Hepatocyte (in vitro differentiated cells): ENCODE data around the gene CHAT. TPM values are rescaled to one million over a fixed set of nuclear protein-coding genes. Genes with fewer than 3 reads are reported as not detected.

Experiments
- DNase-seq: peaks from one replicate; pipeline ENCODE4 v3.0.0-alpha.2; 2016; ENCODE audit warnings: low spot score
- H2AFZ ChIP-seq: fragments of 200-600 bp; sonication (generic); 2 replicates; pipeline ENCODE4 v1.6.0; 2016; ENCODE audit warnings: antibody characterized with exemption, mild to moderate bottlenecking
- H3K27ac ChIP-seq: fragments of 200-600 bp; sonication (generic); 2 replicates; pipeline ENCODE4 v1.5.1; 2016; ENCODE audit warnings: mild to moderate bottlenecking
- H3K27me3 ChIP-seq: fragments of 200-600 bp; sonication (generic); 2 replicates; pipeline ENCODE4 v1.6.1; 2016
- H3K36me3 ChIP-seq: fragments of 200-600 bp; sonication (generic); replicated peaks from 2 replicates; pipeline ENCODE4 v1.5.1; 2016; ENCODE audit warnings: low read depth; ENCODE audit not compliant: insufficient read depth
- H3K4me1 ChIP-seq: fragments of 200-600 bp; sonication (generic); 2 replicates; pipeline ENCODE4 v1.5.1; 2016; ENCODE audit warnings: mild to moderate bottlenecking, moderate library complexity; ENCODE audit not compliant: insufficient read depth
- H3K4me2 ChIP-seq: fragments of 200-600 bp; sonication (generic); 2 replicates; pipeline ENCODE4 v1.6.0; 2016
- H3K4me3 ChIP-seq: fragments of 200-600 bp; sonication (generic); 2 replicates; pipeline ENCODE4 v1.5.1; 2016; ENCODE audit warnings: mild to moderate bottlenecking
- H3K79me2 ChIP-seq: fragments of 200-600 bp; sonication (generic); 2 replicates; pipeline ENCODE4 v1.6.0; 2017; ENCODE audit warnings: mild to moderate bottlenecking
- H3K9me2 ChIP-seq: fragments of 200-600 bp; sonication (generic); replicated peaks from 2 replicates; pipeline ENCODE4 v1.6.0; 2017; ENCODE audit warnings: mild to moderate bottlenecking; ENCODE audit not compliant: insufficient read depth
- H3K9me3 ChIP-seq: fragments of 200-600 bp; sonication (generic); 2 replicates; pipeline ENCODE4 v1.5.1; 2016; ENCODE audit warnings: low read depth, mild to moderate bottlenecking
- H4K20me1 ChIP-seq: fragments of 200-600 bp; sonication (generic); 2 replicates; pipeline ENCODE4 v1.6.0; 2016; ENCODE audit warnings: mild to moderate bottlenecking; ENCODE audit not compliant: insufficient read depth, poor library complexity, severe bottlenecking
- CTCF ChIP-seq: fragments of 200-600 bp; sonication (generic); IDR thresholded peaks from 2 replicates; pipeline ENCODE4 v1.5.1; 2016; ENCODE audit warnings: antibody characterized with exemption, mild to moderate bottlenecking; ENCODE audit not compliant: poor library complexity
- EZH2 ChIP-seq: fragments of 200-600 bp; sonication (generic); IDR thresholded peaks from 2 replicates; pipeline ENCODE4 v1.6.1; 2016; ENCODE audit warnings: antibody characterized with exemption, mild to moderate bottlenecking, borderline replicate concordance
- EZH2phosphoT487 ChIP-seq: fragments of 200-600 bp; sonication (generic); IDR thresholded peaks from one replicate; pipeline ENCODE4 v1.6.1; 2018; ENCODE audit warnings: antibody characterized with exemption, mild to moderate bottlenecking, low read depth, moderate library complexity; ENCODE audit not compliant: unreplicated experiment, severe bottlenecking
- WGBS: methylation state at CpG from one replicate; pipeline ENCODE4 v1.1.6; 2016; ENCODE audit warnings: low lambda C conversion rate; ENCODE audit errors: missing lambda C conversion rate; 5-methylcytosine and 5-hydroxymethylcytosine counted together
- polyA plus RNA-seq: library from polyadenylated mRNA; unstranded; fragments of >200 nt; fragmentation: Nextera tagmentation; extraction: Ambion mirVana; gene quantifications from 2 replicates; pipeline ENCODE4 v1.2.1, GENCODE V29; 2016
- total RNA-seq: library from RNA; depleted of rRNA; stranded (reverse); fragments of >200 nt; gene quantifications from 2 replicates; pipeline ENCODE4 v1.2.3, GENCODE V29; 2014

CHAT gene
- total and polyA plus RNA-seq, 2 experiments from 2014 or later: 0.27 TPM; not detected in 1

DNA sequence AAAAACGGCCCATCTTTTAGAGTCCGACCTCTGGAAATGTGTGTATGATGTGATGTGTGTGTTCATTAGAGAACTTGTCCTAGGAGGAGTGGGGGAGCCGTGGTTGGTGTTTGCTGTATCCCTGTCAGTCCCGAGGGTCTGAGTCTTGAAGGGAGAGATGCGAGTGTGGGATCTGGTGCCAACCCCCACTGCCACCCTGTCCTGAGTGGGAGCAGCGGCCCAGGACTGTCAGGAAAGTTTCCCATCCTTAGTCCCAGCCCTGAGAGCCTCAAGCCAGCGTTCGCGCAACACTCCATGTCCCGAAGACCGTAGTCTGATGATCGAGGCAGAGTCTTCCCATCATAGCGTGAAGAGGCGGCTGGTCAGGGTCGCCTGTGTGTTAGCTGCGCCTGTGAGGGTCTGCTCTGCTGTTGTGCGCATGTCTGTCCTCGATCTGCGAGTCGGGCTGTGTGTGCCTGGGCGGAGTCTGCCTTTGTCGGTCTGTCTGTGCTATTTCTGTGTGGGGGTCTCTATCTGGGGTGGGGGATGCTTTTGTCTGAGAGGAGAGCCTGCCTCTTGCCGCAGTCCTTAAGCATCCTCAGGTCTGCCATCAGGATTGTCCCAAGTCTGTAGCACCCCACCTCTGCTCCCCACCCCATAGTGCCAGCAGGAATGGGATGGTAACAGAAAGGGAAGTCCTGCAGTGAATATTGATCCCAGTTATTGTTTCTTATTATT is 514 bp upstream of the CHAT start:
- Histone ChIP-seq H3K4me2 (no peak overlapping the region), H3K4me1 (peaks cover 10% of the 10 kb centered on the region), H4K20me1 (no peaks in the 10 kb centered on the region), H3K27ac (no peak overlapping the region), H3K9me3 (no peaks in the 10 kb centered on the region), H3K9me2 (no peaks in the 10 kb centered on the region), H3K27me3 (peaks cover 99% of the 10 kb centered on the region), H3K4me3 (no peak overlapping the region), H3K36me3 (no peaks in the 10 kb centered on the region), H3K79me2 (no peaks in the 10 kb centered on the region), H2AFZ (no peak overlapping the region)
- WGBS: 22% methylated on average over 23 of the region's 23 CpGs
- DNase-seq: no peak
- TF ChIP-seq CTCF (no peak), EZH2 (no peak), EZH2phosphoT487 (peak; percentile 48)

GRCh38 chr10:49614242-49615198 is 683 bp downstream of the CHAT start:
- no peaks in the 10 kb centered on the region for H3K9me3 ChIP-seq
- no peaks in the 10 kb centered on the region for H3K9me2 ChIP-seq
- no peaks in the 10 kb centered on the region for H3K36me3 ChIP-seq
- no peaks in the 10 kb centered on the region for H4K20me1 ChIP-seq
- H3K27ac ChIP-seq: no peak overlapping the region
- 16% methylated on average over 27 of the region's 49 CpGs for WGBS
- peaks cover 99% of the 10 kb centered on the region for H3K27me3 ChIP-seq
- H2AFZ ChIP-seq: no peak overlapping the region
- no peak overlapping the region for H3K4me3 ChIP-seq
- H3K4me1 ChIP-seq: peaks cover 10% of the 10 kb centered on the region
- peak overlapping the region; percentile 59 for H3K4me2 ChIP-seq
- DNase-seq: no peak
- no peaks in the 10 kb centered on the region for H3K79me2 ChIP-seq
- peak; percentile 65 for TF ChIP-seq EZH2
- no peak for TF ChIP-seq EZH2phosphoT487
- no peak for TF ChIP-seq CTCF

DNA sequence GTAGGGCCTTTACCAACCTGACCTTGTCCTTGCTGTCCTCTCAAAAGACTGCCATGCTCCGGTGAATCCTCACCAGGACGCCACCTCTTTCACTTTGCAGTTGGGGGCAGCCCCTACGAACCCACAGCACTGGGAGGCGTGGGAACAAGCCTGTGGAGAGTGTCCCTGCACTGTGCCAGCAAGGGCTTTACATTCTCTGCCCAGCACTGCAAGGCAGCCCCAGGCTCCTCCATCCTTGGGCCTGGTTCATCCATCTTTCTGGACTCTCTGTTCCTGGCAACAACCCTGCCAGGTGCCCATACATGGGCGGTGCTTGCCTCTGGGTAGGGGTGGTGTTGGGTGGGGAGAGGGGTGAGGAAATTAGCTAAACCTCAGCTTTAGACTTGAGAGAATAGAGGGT is 1.4 kb downstream of the CHAT start:
- Histone ChIP-seq H3K4me3 (no peak overlapping the region), H3K27me3 (peaks cover 95% of the 10 kb centered on the region), H3K9me2 (no peaks in the 10 kb centered on the region), H3K4me1 (peaks cover 10% of the 10 kb centered on the region), H4K20me1 (no peaks in the 10 kb centered on the region), H3K79me2 (no peaks in the 10 kb centered on the region), H3K36me3 (no peaks in the 10 kb centered on the region), H3K4me2 (no peak overlapping the region), H3K9me3 (no peaks in the 10 kb centered on the region), H3K27ac (no peak overlapping the region), H2AFZ (no peak overlapping the region)
- TF ChIP-seq CTCF (no peak), EZH2 (no peak), EZH2phosphoT487 (no peak)
- WGBS: 81% methylated on average over 5 of the region's 5 CpGs
- DNase-seq: no peak
